Astrocyte (in vitro differentiated cells and primary cell): ENCODE measurements around the gene GLRB. TPM values are rescaled to one million over a fixed set of nuclear protein-coding genes. Genes with fewer than 3 reads are reported as not detected.

Source experiments
- DNase-seq: peaks from one replicate; pipeline ENCODE4 v3.0.0-alpha.2; 2010; ENCODE audit warnings: low read depth
- FAIRE-seq: peaks from 2 replicates; lab custom pipeline; 2011; peaks lifted over from hg19 to GRCh38; lab: Jason Lieb, UNC
- H2AFZ ChIP-seq: 2 replicates; pipeline ENCODE4 v1.6.0; 2012; ENCODE audit warnings: low read depth, low read length, inconsistent platforms
- H3K27ac ChIP-seq: 2 replicates; pipeline ENCODE4 v1.5.1; 2011; ENCODE audit warnings: low read depth, low read length, inconsistent platforms
- H3K27me3 ChIP-seq: 2 replicates; pipeline ENCODE4 v1.6.0; 2011; ENCODE audit warnings: low read length, inconsistent platforms; ENCODE audit not compliant: insufficient read depth
- H3K36me3 ChIP-seq: 2 replicates; pipeline ENCODE4 v1.5.1; 2011; ENCODE audit warnings: low read length, inconsistent platforms; ENCODE audit not compliant: insufficient read depth
- H3K4me1 ChIP-seq: 2 replicates; pipeline ENCODE4 v1.5.1; 2011; ENCODE audit warnings: low read length, inconsistent platforms; ENCODE audit not compliant: insufficient read depth
- H3K4me2 ChIP-seq: 2 replicates; pipeline ENCODE4 v1.6.0; 2012; ENCODE audit warnings: low read length, inconsistent platforms
- H3K4me3 ChIP-seq: 2 replicates; pipeline ENCODE4 v1.5.1; 2011; ENCODE audit warnings: low read depth, mild to moderate bottlenecking, low read length, inconsistent platforms; ENCODE audit not compliant: insufficient read depth
- H3K79me2 ChIP-seq: 2 replicates; pipeline ENCODE4 v1.6.0; 2012; ENCODE audit warnings: mild to moderate bottlenecking, low read length, inconsistent platforms; ENCODE audit not compliant: insufficient read depth
- H3K9ac ChIP-seq: 2 replicates; pipeline ENCODE4 v1.6.0; 2012; ENCODE audit warnings: mild to moderate bottlenecking, low read length, inconsistent platforms
- H3K9me3 ChIP-seq: 2 replicates; pipeline ENCODE4 v1.5.1; 2012; ENCODE audit warnings: low read depth, mild to moderate bottlenecking, low read length, inconsistent platforms; ENCODE audit not compliant: insufficient read depth
- H4K20me1 ChIP-seq: 2 replicates; pipeline ENCODE4 v1.6.0; 2012; ENCODE audit warnings: low read length, inconsistent platforms; ENCODE audit not compliant: insufficient read depth
- H3K27ac Mint-ChIP-seq: one replicate; pipeline ENCODE4 v1.8.0; 2021; ENCODE audit warnings: mild to moderate bottlenecking, mixed read lengths; ENCODE audit not compliant: unreplicated experiment
- H3K27me3 Mint-ChIP-seq: one replicate; pipeline ENCODE4 v1.8.0; 2021; ENCODE audit warnings: low read depth, mixed read lengths; ENCODE audit not compliant: unreplicated experiment
- H3K36me3 Mint-ChIP-seq: one replicate; pipeline ENCODE4 v1.8.0; 2021; ENCODE audit warnings: low read depth, mixed read lengths; ENCODE audit not compliant: unreplicated experiment
- H3K4me1 Mint-ChIP-seq: one replicate; pipeline ENCODE4 v1.8.0; 2021; ENCODE audit warnings: low read depth, mixed read lengths; ENCODE audit not compliant: unreplicated experiment
- H3K4me3 Mint-ChIP-seq: one replicate; pipeline ENCODE4 v1.8.0; 2021; ENCODE audit warnings: mild to moderate bottlenecking, moderate library complexity, mixed read lengths; ENCODE audit not compliant: unreplicated experiment
- H3K9me3 Mint-ChIP-seq: one replicate; pipeline ENCODE4 v1.8.0; 2021; ENCODE audit warnings: mild to moderate bottlenecking, mixed read lengths; ENCODE audit not compliant: unreplicated experiment
- CTCF ChIP-seq: IDR thresholded peaks from 2 replicates; pipeline ENCODE4 v1.5.1; 2011; ENCODE audit warnings: low read depth, mild to moderate bottlenecking, inconsistent platforms, low read length, moderate library complexity; ENCODE audit not compliant: insufficient read depth
- EZH2 ChIP-seq: IDR thresholded peaks from 2 replicates; pipeline ENCODE4 v1.6.1; 2012; ENCODE audit warnings: mild to moderate bottlenecking, low read length, inconsistent platforms; ENCODE audit not compliant: insufficient read depth
- total RNA-seq: library from RNA; stranded (reverse); gene quantifications from 2 replicates; pipeline ENCODE4 v1.2.1, GENCODE V29; 2021

Gene GLRB
- total RNA-seq, 1 donor from 2014 or later = 5.7 TPM

- TF ChIP-seq EZH2 = no peak
- no peak for TF ChIP-seq CTCF
- H3K27me3 Mint-ChIP-seq = no peaks in the 10 kb centered on the region
- peaks cover 4% of the 10 kb centered on the region for H3K4me1 ChIP-seq
- H3K9me3 Mint-ChIP-seq = no peaks in the 10 kb centered on the region
- H3K4me1 Mint-ChIP-seq = peaks cover 14% of the 10 kb centered on the region
- DNase-seq (peak; percentile 25), FAIRE-seq (peak; percentile 37)
- no peaks in the 10 kb centered on the region for H3K36me3 ChIP-seq
- H3K4me3 Mint-ChIP-seq = no peak overlapping the region
- H3K79me2 ChIP-seq = no peaks in the 10 kb centered on the region
- H3K27me3 ChIP-seq = no peaks in the 10 kb centered on the region
- no peak overlapping the region for H3K9ac ChIP-seq
- H3K4me2 ChIP-seq = no peak overlapping the region
- no peaks in the 10 kb centered on the region for H3K9me3 ChIP-seq
- H3K27ac Mint-ChIP-seq = no peak overlapping the region
- H3K27ac ChIP-seq = no peak overlapping the region
- H3K4me3 ChIP-seq = no peak overlapping the region
- no peaks in the 10 kb centered on the region for H4K20me1 ChIP-seq
- no peak overlapping the region for H2AFZ ChIP-seq
- no peaks in the 10 kb centered on the region for H3K36me3 Mint-ChIP-seq
Measured at GRCh38 chr4:157096439-157096838, 20.5 kb downstream of the GLRB start.

GRCh38 chr4:157099506-157099905 is 23.6 kb downstream of the GLRB start:
- no peak overlapping the region for H3K4me3 ChIP-seq
- H3K4me2 ChIP-seq = no peak overlapping the region
- no peak for DNase-seq
- Mint-ChIP-seq H3K9me3 (no peaks in the 10 kb centered on the region), H3K27me3 (no peaks in the 10 kb centered on the region), H3K27ac (no peak overlapping the region), H3K4me1 (peaks cover 14% of the 10 kb centered on the region), H3K4me3 (no peak overlapping the region), H3K36me3 (no peaks in the 10 kb centered on the region)
- H2AFZ ChIP-seq = no peak overlapping the region
- no peak overlapping the region for H3K9ac ChIP-seq
- no peaks in the 10 kb centered on the region for H3K36me3 ChIP-seq
- TF ChIP-seq CTCF (no peak), EZH2 (no peak)
- H4K20me1 ChIP-seq = no peaks in the 10 kb centered on the region
- H3K4me1 ChIP-seq = peaks cover 4% of the 10 kb centered on the region
- no peak overlapping the region for H3K27ac ChIP-seq
- H3K9me3 ChIP-seq = no peaks in the 10 kb centered on the region
- no peak for FAIRE-seq
- no peaks in the 10 kb centered on the region for H3K27me3 ChIP-seq
- no peaks in the 10 kb centered on the region for H3K79me2 ChIP-seq

GRCh38 chr4:157104541-157104940 is 28.6 kb downstream of the GLRB start:
- Histone ChIP-seq H3K9ac (no peak overlapping the region), H3K27me3 (no peaks in the 10 kb centered on the region), H3K27ac (no peak overlapping the region), H3K79me2 (no peaks in the 10 kb centered on the region), H4K20me1 (no peaks in the 10 kb centered on the region), H3K4me1 (no peaks in the 10 kb centered on the region), H3K4me3 (no peak overlapping the region), H3K36me3 (no peaks in the 10 kb centered on the region), H3K4me2 (no peak overlapping the region), H2AFZ (no peak overlapping the region), H3K9me3 (no peaks in the 10 kb centered on the region)
- no peak for TF ChIP-seq CTCF
- TF ChIP-seq EZH2 = no peak
- Mint-ChIP-seq H3K36me3 (peaks cover 9% of the 10 kb centered on the region), H3K27ac (no peak overlapping the region), H3K4me3 (no peak overlapping the region), H3K27me3 (no peaks in the 10 kb centered on the region), H3K9me3 (peaks cover 10% of the 10 kb centered on the region), H3K4me1 (no peaks in the 10 kb centered on the region)
- FAIRE-seq = peak; percentile 56
- DNase-seq = no peak
